Astrocyte (in vitro differentiated cells and primary cell): Measurements from ENCODE around the gene CASP10. TPM values are rescaled to one million over a fixed set of nuclear protein-coding genes. Genes with fewer than 3 reads are reported as not detected.
A peak's percentile ranks its signal among the peaks of the same experiment; 100 is the strongest.

Experiments used
- DNase-seq: peaks from one replicate; pipeline ENCODE4 v3.0.0-alpha.2; 2010; ENCODE audit warnings: low read depth
- FAIRE-seq: peaks from 2 replicates; lab custom pipeline; 2011; peaks lifted over from hg19 to GRCh38; lab: Jason Lieb, UNC
- H2AFZ ChIP-seq: 2 replicates; pipeline ENCODE4 v1.6.0; 2012; ENCODE audit warnings: low read depth, low read length, inconsistent platforms
- H3K27ac ChIP-seq: 2 replicates; pipeline ENCODE4 v1.5.1; 2011; ENCODE audit warnings: low read depth, low read length, inconsistent platforms
- H3K27me3 ChIP-seq: 2 replicates; pipeline ENCODE4 v1.6.0; 2011; ENCODE audit warnings: low read length, inconsistent platforms; ENCODE audit not compliant: insufficient read depth
- H3K36me3 ChIP-seq: 2 replicates; pipeline ENCODE4 v1.5.1; 2011; ENCODE audit warnings: low read length, inconsistent platforms; ENCODE audit not compliant: insufficient read depth
- H3K4me1 ChIP-seq: 2 replicates; pipeline ENCODE4 v1.5.1; 2011; ENCODE audit warnings: low read length, inconsistent platforms; ENCODE audit not compliant: insufficient read depth
- H3K4me2 ChIP-seq: 2 replicates; pipeline ENCODE4 v1.6.0; 2012; ENCODE audit warnings: low read length, inconsistent platforms
- H3K4me3 ChIP-seq: 2 replicates; pipeline ENCODE4 v1.5.1; 2011; ENCODE audit warnings: low read depth, mild to moderate bottlenecking, low read length, inconsistent platforms; ENCODE audit not compliant: insufficient read depth
- H3K79me2 ChIP-seq: 2 replicates; pipeline ENCODE4 v1.6.0; 2012; ENCODE audit warnings: mild to moderate bottlenecking, low read length, inconsistent platforms; ENCODE audit not compliant: insufficient read depth
- H3K9ac ChIP-seq: 2 replicates; pipeline ENCODE4 v1.6.0; 2012; ENCODE audit warnings: mild to moderate bottlenecking, low read length, inconsistent platforms
- H3K9me3 ChIP-seq: 2 replicates; pipeline ENCODE4 v1.5.1; 2012; ENCODE audit warnings: low read depth, mild to moderate bottlenecking, low read length, inconsistent platforms; ENCODE audit not compliant: insufficient read depth
- H4K20me1 ChIP-seq: 2 replicates; pipeline ENCODE4 v1.6.0; 2012; ENCODE audit warnings: low read length, inconsistent platforms; ENCODE audit not compliant: insufficient read depth
- H3K27ac Mint-ChIP-seq: one replicate; pipeline ENCODE4 v1.8.0; 2021; ENCODE audit warnings: mild to moderate bottlenecking, mixed read lengths; ENCODE audit not compliant: unreplicated experiment
- H3K27me3 Mint-ChIP-seq: one replicate; pipeline ENCODE4 v1.8.0; 2021; ENCODE audit warnings: low read depth, mixed read lengths; ENCODE audit not compliant: unreplicated experiment
- H3K36me3 Mint-ChIP-seq: one replicate; pipeline ENCODE4 v1.8.0; 2021; ENCODE audit warnings: low read depth, mixed read lengths; ENCODE audit not compliant: unreplicated experiment
- H3K4me1 Mint-ChIP-seq: one replicate; pipeline ENCODE4 v1.8.0; 2021; ENCODE audit warnings: low read depth, mixed read lengths; ENCODE audit not compliant: unreplicated experiment
- H3K4me3 Mint-ChIP-seq: one replicate; pipeline ENCODE4 v1.8.0; 2021; ENCODE audit warnings: mild to moderate bottlenecking, moderate library complexity, mixed read lengths; ENCODE audit not compliant: unreplicated experiment
- H3K9me3 Mint-ChIP-seq: one replicate; pipeline ENCODE4 v1.8.0; 2021; ENCODE audit warnings: mild to moderate bottlenecking, mixed read lengths; ENCODE audit not compliant: unreplicated experiment
- CTCF ChIP-seq: IDR thresholded peaks from 2 replicates; pipeline ENCODE4 v1.5.1; 2011; ENCODE audit warnings: low read depth, mild to moderate bottlenecking, inconsistent platforms, low read length, moderate library complexity; ENCODE audit not compliant: insufficient read depth
- EZH2 ChIP-seq: IDR thresholded peaks from 2 replicates; pipeline ENCODE4 v1.6.1; 2012; ENCODE audit warnings: mild to moderate bottlenecking, low read length, inconsistent platforms; ENCODE audit not compliant: insufficient read depth
- total RNA-seq: library from RNA; stranded (reverse); gene quantifications from 2 replicates; pipeline ENCODE4 v1.2.1, GENCODE V29; 2021

Gene CASP10
- total RNA-seq, 1 donor from 2014 or later, result 0.43 TPM

DNA sequence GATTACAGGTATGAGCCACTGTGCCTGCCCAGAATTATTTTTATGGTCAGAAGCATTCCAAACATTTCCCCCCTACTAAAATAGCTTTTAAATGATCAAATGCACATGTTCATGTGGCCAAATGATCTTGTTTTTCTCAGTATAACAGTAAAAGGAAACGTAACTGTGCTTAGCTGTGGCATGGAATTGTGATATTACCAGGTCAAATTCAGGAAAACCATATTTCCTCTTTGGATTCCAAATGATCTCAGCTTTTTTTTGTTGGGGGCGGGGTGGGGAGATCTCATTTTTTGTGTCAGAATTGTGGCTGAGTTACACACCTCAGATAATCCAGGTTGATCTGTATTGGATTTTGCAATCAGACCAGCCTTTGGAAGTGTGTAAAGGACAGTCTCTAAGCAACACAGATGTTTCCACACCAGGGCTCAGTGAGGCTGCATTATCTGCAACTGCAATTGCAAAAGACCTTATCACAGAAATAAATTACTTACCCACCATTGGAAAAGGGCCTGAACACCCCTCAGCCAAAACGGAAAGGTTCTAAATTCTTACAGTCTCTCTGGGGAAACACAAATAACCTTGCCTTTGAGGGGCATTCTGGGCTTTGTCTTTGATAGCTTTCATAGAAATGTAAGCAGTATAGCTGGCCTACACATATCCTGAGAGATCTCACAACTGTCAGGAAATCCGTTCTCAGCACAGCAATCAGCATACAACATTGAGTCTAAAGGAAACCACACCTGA lies 8.4 kb downstream of the CASP10 start:
- FAIRE-seq (no peak), DNase-seq (peak; percentile 15)
- H3K4me1 ChIP-seq, result no peaks in the 10 kb centered on the region
- no peaks in the 10 kb centered on the region for H3K27me3 ChIP-seq
- no peak overlapping the region for H3K4me3 Mint-ChIP-seq
- H3K4me1 Mint-ChIP-seq, result no peaks in the 10 kb centered on the region
- H3K4me3 ChIP-seq, result no peak overlapping the region
- no peak overlapping the region for H3K27ac ChIP-seq
- H3K9me3 ChIP-seq, result no peaks in the 10 kb centered on the region
- no peak overlapping the region for H3K27ac Mint-ChIP-seq
- no peaks in the 10 kb centered on the region for H4K20me1 ChIP-seq
- H3K9ac ChIP-seq, result no peak overlapping the region
- no peaks in the 10 kb centered on the region for H3K36me3 Mint-ChIP-seq
- no peak for TF ChIP-seq CTCF
- no peak for TF ChIP-seq EZH2
- H3K9me3 Mint-ChIP-seq, result peaks cover 5% of the 10 kb centered on the region
- H3K79me2 ChIP-seq, result no peaks in the 10 kb centered on the region
- no peak overlapping the region for H2AFZ ChIP-seq
- no peak overlapping the region for H3K4me2 ChIP-seq
- H3K36me3 ChIP-seq, result no peaks in the 10 kb centered on the region
- H3K27me3 Mint-ChIP-seq, result peaks cover 4% of the 10 kb centered on the region

DNA sequence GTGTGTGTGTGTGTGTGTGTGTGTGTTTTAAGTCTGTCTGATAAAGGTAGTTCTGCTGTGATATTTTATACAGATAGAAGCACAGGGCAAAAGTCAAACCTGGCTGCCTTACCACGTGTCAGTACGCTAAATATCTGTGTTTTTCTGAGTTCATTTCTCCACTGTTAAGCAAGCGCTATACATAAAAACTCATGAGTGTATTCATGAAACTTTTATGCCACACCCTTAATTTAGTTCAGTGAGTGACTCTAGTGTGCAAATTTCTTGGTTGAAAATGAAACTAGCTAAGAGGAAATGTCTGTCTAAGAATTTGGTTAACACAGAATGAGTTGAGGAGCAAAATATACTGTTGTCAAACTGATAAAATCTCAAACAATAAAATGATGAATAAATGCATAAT lies 11.2 kb downstream of the CASP10 start:
- Histone ChIP-seq H3K4me3 (no peak overlapping the region), H4K20me1 (no peaks in the 10 kb centered on the region), H3K9me3 (no peaks in the 10 kb centered on the region), H3K27ac (no peak overlapping the region), H3K4me2 (no peak overlapping the region), H3K36me3 (no peaks in the 10 kb centered on the region), H3K27me3 (no peaks in the 10 kb centered on the region), H3K79me2 (no peaks in the 10 kb centered on the region), H3K9ac (no peak overlapping the region), H3K4me1 (no peaks in the 10 kb centered on the region), H2AFZ (no peak overlapping the region)
- no peak overlapping the region for H3K27ac Mint-ChIP-seq
- FAIRE-seq (no peak), DNase-seq (no peak)
- no peaks in the 10 kb centered on the region for H3K9me3 Mint-ChIP-seq
- H3K36me3 Mint-ChIP-seq, result no peaks in the 10 kb centered on the region
- TF ChIP-seq EZH2 (no peak), CTCF (no peak)
- peaks cover 3% of the 10 kb centered on the region for H3K27me3 Mint-ChIP-seq
- no peak overlapping the region for H3K4me3 Mint-ChIP-seq
- no peaks in the 10 kb centered on the region for H3K4me1 Mint-ChIP-seq

DNA sequence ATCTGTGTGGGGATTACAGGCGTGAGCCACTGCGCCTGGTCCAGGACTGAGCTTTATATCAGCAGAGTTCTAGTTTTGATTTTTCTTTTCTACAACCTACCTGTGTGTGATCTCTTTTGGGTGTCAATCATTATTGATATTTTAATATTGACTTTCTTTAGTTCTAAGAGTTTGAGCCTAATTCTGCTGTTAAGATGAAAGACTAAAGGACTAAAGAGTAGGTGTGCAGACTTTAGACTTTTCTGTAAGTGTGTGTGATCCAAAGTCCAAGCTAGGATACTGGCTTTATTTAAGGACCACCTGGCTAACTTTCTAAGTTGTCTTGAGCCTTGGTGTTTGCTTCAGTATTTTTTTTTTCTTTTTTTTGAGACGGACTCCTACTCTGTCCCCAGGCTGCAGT lies 12.4 kb downstream of the CASP10 start:
- TF ChIP-seq EZH2, result no peak
- H3K4me3 Mint-ChIP-seq, result no peak overlapping the region
- no peak overlapping the region for H3K27ac ChIP-seq
- no peaks in the 10 kb centered on the region for H3K36me3 Mint-ChIP-seq
- no peaks in the 10 kb centered on the region for H3K79me2 ChIP-seq
- H3K4me3 ChIP-seq, result no peak overlapping the region
- H3K9me3 ChIP-seq, result no peaks in the 10 kb centered on the region
- DNase-seq, result no peak
- H2AFZ ChIP-seq, result no peak overlapping the region
- FAIRE-seq, result no peak
- no peaks in the 10 kb centered on the region for H3K4me1 ChIP-seq
- H3K4me2 ChIP-seq, result no peak overlapping the region
- H3K27me3 ChIP-seq, result no peaks in the 10 kb centered on the region
- no peaks in the 10 kb centered on the region for H4K20me1 ChIP-seq
- no peaks in the 10 kb centered on the region for H3K9me3 Mint-ChIP-seq
- H3K27ac Mint-ChIP-seq, result no peak overlapping the region
- H3K9ac ChIP-seq, result no peak overlapping the region
- H3K36me3 ChIP-seq, result no peaks in the 10 kb centered on the region
- H3K27me3 Mint-ChIP-seq, result peaks cover 3% of the 10 kb centered on the region
- H3K4me1 Mint-ChIP-seq, result no peaks in the 10 kb centered on the region
